HepG2 (cell line): ENCODE data around the gene VAMP2. TPM values are rescaled to one million over a fixed set of nuclear protein-coding genes. Genes with fewer than 3 reads are reported as not detected.

Source experiments
- BCL6 ChIP-seq: IDR thresholded peaks from 2 replicates; pipeline ENCODE4 v1.6.1; 2016; ENCODE audit warnings: missing genetic modification reagents, missing compliant biosample characterization
- MNT ChIP-seq: fragments of 450-650 bp; IDR thresholded peaks from 2 replicates; pipeline ENCODE4 v1.6.1; 2016
- NCOA2 ChIP-seq: sonication (generic); formaldehyde crosslinking; IDR thresholded peaks from 2 replicates; pipeline ENCODE4 v1.8.0; 2022; ENCODE audit warnings: inconsistent platforms
- NCOA5 ChIP-seq: sonication (generic); formaldehyde crosslinking; IDR thresholded peaks from 2 replicates; pipeline ENCODE4 v1.4.0; 2020; ENCODE audit warnings: missing genetic modification reagents
- NCOR1 ChIP-seq: fragments of 200-600 bp; sonication (generic); IDR thresholded peaks from 2 replicates; pipeline ENCODE4 v1.7.0; 2017; ENCODE audit warnings: antibody characterized with exemption, low read length, borderline replicate concordance
- PATZ1 ChIP-seq: sonication (generic); formaldehyde crosslinking; IDR thresholded peaks from 2 replicates; pipeline ENCODE4 v1.4.0; 2020; ENCODE audit warnings: missing genetic modification reagents
- PRMT3 ChIP-seq: sonication (generic); formaldehyde crosslinking; IDR thresholded peaks from 2 replicates; pipeline ENCODE4 v1.8.1; 2022; ENCODE audit warnings: low read depth, mild to moderate bottlenecking, moderate library complexity, missing genetic modification reagents, borderline replicate concordance
- TCF7 ChIP-seq: sonication (generic); IDR thresholded peaks from 2 replicates; pipeline ENCODE4 v1.6.1; 2016; ENCODE audit warnings: antibody characterized with exemption, low read depth
- UBTF ChIP-seq: sonication (generic); formaldehyde crosslinking; IDR thresholded peaks from 2 replicates; pipeline ENCODE4 v1.4.0; 2020; ENCODE audit warnings: mild to moderate bottlenecking, missing genetic modification reagents
- ZBTB4 ChIP-seq: sonication (generic); formaldehyde crosslinking; IDR thresholded peaks from 2 replicates; pipeline ENCODE4 v1.4.0; 2020; ENCODE audit warnings: missing genetic modification reagents, mild to moderate bottlenecking, borderline replicate concordance
- ZFAT ChIP-seq: sonication (generic); formaldehyde crosslinking; conservative IDR thresholded peaks from 2 replicates; pipeline ENCODE4 v1.8.1; 2023; ENCODE audit warnings: missing genetic modification reagents, inconsistent platforms
- ZHX1 ChIP-seq: sonication (generic); formaldehyde crosslinking; IDR thresholded peaks from 2 replicates; pipeline ENCODE4 v1.8.1; 2022; ENCODE audit warnings: low read depth, mild to moderate bottlenecking, missing genetic modification reagents
- ZNF317 ChIP-seq: sonication (generic); formaldehyde crosslinking; IDR thresholded peaks from 2 replicates; pipeline ENCODE4 v1.5.0; 2020; ENCODE audit warnings: mild to moderate bottlenecking, missing genetic modification reagents
- ZNF550 ChIP-seq: sonication (generic); formaldehyde crosslinking; IDR thresholded peaks from 2 replicates; pipeline ENCODE4 v1.4.0; 2020; ENCODE audit warnings: mild to moderate bottlenecking, missing genetic modification reagents, borderline replicate concordance
- ZNF850 ChIP-seq: sonication (generic); formaldehyde crosslinking; conservative IDR thresholded peaks from 2 replicates; pipeline ENCODE4 v1.9.0; 2021; ENCODE audit warnings: mild to moderate bottlenecking, missing genetic modification reagents
- polyA plus RNA-seq, 8 experiments: library from polyadenylated mRNA; depleted of rRNA in 3 of 8; stranded (reverse) in 7 of 8; unstranded in 1 of 8; fragments of >200 nt; fragmentation: Illumina TruSeq in 4 of 8; extraction: Trizol in 4 of 8; gene quantifications; 2 replicates each; pipeline versions ENCODE4 v1.2.1 to v1.2.3, GENCODE V29; 2011 to 2016; ENCODE audit warnings: low read depth in 4 of 8, missing spikeins in 1 of 8, mixed read lengths in 1 of 8; ENCODE audit not compliant: insufficient read depth in 1 of 8
- total RNA-seq, 5 experiments: library from RNA; depleted of rRNA; stranded (reverse); fragments of >200 nt; fragmentation: Illumina TruSeq; extraction: Trizol; gene quantifications; 2 replicates each; pipeline ENCODE4 v1.2.3, GENCODE V29; 2016; ENCODE audit warnings: low read depth in 1 of 5

VAMP2 gene
- total and polyA plus RNA-seq, 2 of the 13 experiments (the other 11 are each of a cell fraction or from before 2014, with no cell fraction given), result 3.9 to 17.2 TPM

- TF ChIP-seq NCOA2 (no peak), ZNF550 (CRISPR knock-in tag) (no peak), NCOR1 (peak; percentile 58; the same call in 1 of the 2 replicates), ZHX1 (CRISPR knock-in tag) (0 out of 2 replicates have a peak, but pooled peaks have one; percentile 19), TCF7 (no peak), ZNF850 (CRISPR knock-in tag) (no peak), NCOA5 (no peak), PATZ1 (CRISPR knock-in tag) (no peak), ZFAT (CRISPR knock-in tag) (no peak), PRMT3 (CRISPR knock-in tag) (0 out of 2 replicates have a peak, but pooled peaks have one; percentile 74), UBTF (CRISPR knock-in tag) (peak; percentile 79), MNT (peak; percentile 53), ZBTB4 (CRISPR knock-in tag) (no peak; the same call in 1 of the 2 replicates), BCL6 (peak; percentile 40; the same call in 1 of the 2 replicates), ZNF317 (CRISPR knock-in tag) (0 out of 2 replicates have a peak, but pooled peaks have one; percentile 41)
Measured at GRCh38 chr17:8138672-8139371, 23.9 kb downstream of the VAMP2 start (continued).
